Pancreas (tissue), 10 donors: ENCODE results near the gene FXYD1. TPM values are rescaled to one million over a fixed set of nuclear protein-coding genes. Genes with fewer than 3 reads are reported as not detected.

Experiments used
- ATAC-seq, 4 donors: fragments of 200-7000 bp; cut with Tn5 transposase; one replicate each; pipeline versions ENCODE4 v1.8.0 to v1.9.1; 2020; ENCODE audit warnings: mild to moderate bottlenecking in 4 of 4, moderate library complexity in 4 of 4
- DNase-seq, 6 donors: peaks; one replicate each; pipeline ENCODE4 v3.0.0-alpha.2; 2020
- FAIRE-seq: peaks from 2 replicates; lab custom pipeline; 2012; peaks lifted over from hg19 to GRCh38; lab: Jason Lieb, UNC
- H3K27ac ChIP-seq, 4 donors: fragments of 200-600 bp; sonication (generic); 1 replicate in 3 of 4; 2 replicates in 1 of 4; pipeline versions ENCODE4 v1.5.0 to v1.8.0; 2020
- H3K27me3 ChIP-seq, 4 donors: fragments of 200-600 bp; one replicate each; pipeline ENCODE4 v1.8.0; 2021
- H3K36me3 ChIP-seq, 3 donors: fragments of 200-600 bp; sonication (generic) in 1 of 3; one replicate each; pipeline versions ENCODE4 v1.5.0 to v1.8.0; 2020 to 2021
- H3K4me1 ChIP-seq, 3 donors: fragments of 200-600 bp; one replicate each; pipeline ENCODE4 v1.8.0; 2021
- H3K4me3 ChIP-seq, 4 donors: fragments of 200-600 bp; sonication (generic) in 2 of 4; one replicate each; pipeline versions ENCODE4 v1.5.0 to v1.8.0; 2020 to 2021
- H3K9me3 ChIP-seq, 4 donors: fragments of 200-600 bp; one replicate each; pipeline ENCODE4 v1.8.0; 2021
- CTCF ChIP-seq, 4 donors: fragments of 200-600 bp; sonication (generic) in 3 of 4; IDR thresholded peaks; one replicate each; pipeline versions ENCODE4 v1.5.0 to v1.8.0; 2021; ENCODE audit warnings: antibody characterized with exemption in 4 of 4
- WGBS, 2 donors: extraction: QIAGEN DNeasy Blood & Tissue Kit; methylation state at CpG; one replicate each; pipeline ENCODE4 v1.1.7; 2013; 5-methylcytosine and 5-hydroxymethylcytosine counted together
- intact Hi-C, 3 donors: fragments of 100-400 bp; cut with DNase I; formaldehyde crosslinking; loops; one replicate each; pipeline versions ENCODE4 v1.11.1 to v1.14.2; 2022
- polyA plus RNA-seq, 2 donors: library from polyadenylated mRNA; stranded (reverse); fragments of 200-250 nt; gene quantifications; one replicate each; pipeline ENCODE4 v1.2.3, GENCODE V29; 2013
- total RNA-seq, 6 donors: library from RNA; stranded (reverse); fragmentation: NEBNext Ultra II Directional in 4 of 6; extraction: Animal tissue kit (Norgen Biotek cat#: 25700) in 4 of 6; gene quantifications; one replicate each; pipeline versions ENCODE4 v1.2.1 to v1.2.4, GENCODE V29; 2021 to 2023
- donor health status: healthy with polysubstance abuse.
- donor health status: DM: no; HTN: no; CAD: no; lungs with moderate emphysema.
- donor health status: DM: no; HTN: no; CAD: no.
- donor health status: control.
- donor health status: control.
- donor health status: Bipolar disorder and iron deficiency.
- donor health status: DM: yes; HTN: yes; CAD: no.
- donor health status: DM: no; HTN: no; CAD: no.
- donor health status: DM: no; HTN: no; CAD: no.
- donor health status: DM: yes; HTN: yes; CAD: no.

Gene FXYD1
- total and polyA plus RNA-seq, 8 donors, result 2.8 to 16.1 (median 6.0) TPM

DNA sequence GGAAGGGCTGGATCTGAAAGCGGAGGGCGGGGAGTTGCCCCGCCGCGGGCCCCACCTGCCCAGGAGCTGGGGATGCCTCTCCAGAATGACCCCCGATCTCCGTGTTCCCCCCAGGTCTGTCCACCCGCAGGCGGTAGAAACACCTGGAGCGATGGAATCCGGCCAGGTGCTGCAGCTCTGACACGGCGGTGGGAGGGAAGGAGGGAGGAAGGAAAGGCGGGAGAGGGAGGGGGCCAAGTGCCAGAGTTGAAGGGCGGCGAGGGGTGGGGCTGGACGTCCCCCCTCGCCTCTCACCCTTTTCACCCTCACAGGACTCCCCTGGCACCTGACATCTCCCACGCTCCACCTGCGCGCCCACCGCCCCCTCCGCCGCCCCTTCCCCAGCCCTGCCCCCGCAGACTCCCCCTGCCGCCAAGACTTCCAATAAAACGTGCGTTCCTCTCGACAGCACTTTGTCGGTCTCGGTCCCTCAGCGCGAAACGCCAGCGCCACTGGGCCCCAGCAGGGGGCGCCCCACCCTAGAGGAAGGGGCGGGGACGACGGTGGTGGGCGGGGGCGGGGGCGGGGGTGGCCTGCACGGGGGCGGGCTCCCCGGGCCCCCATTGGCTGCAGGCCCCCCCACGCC lies 4.1 kb downstream of the FXYD1 start:
- DNase-seq (peak; percentile 78 to 91 (median 86)), FAIRE-seq (no peak), ATAC-seq (peak; percentile 42 to 52 (median 50))
- intact Hi-C loops, result no loop called here
- Histone ChIP-seq H3K4me1 (peaks cover 0 to 11% (median 2%) of the 10 kb centered on the region in 3 donors), H3K9me3 (no peaks in the 10 kb centered on the region), H3K27ac (peak overlapping the region in 3 of 4 donors; percentile 19 to 58 (median 53)), H3K27me3 (no peaks in the 10 kb centered on the region), H3K4me3 (peak overlapping the region; percentile 0 to 45 (median 27)), H3K36me3 (no peaks in the 10 kb centered on the region)
- WGBS, 2 donors, result 3 to 4% methylated on average over 30 to 44 of the region's 46 CpGs
- TF ChIP-seq CTCF (IDR thresholded peaks at IDR 0.05), result peak; percentile 30 to 62 (median 44)

DNA sequence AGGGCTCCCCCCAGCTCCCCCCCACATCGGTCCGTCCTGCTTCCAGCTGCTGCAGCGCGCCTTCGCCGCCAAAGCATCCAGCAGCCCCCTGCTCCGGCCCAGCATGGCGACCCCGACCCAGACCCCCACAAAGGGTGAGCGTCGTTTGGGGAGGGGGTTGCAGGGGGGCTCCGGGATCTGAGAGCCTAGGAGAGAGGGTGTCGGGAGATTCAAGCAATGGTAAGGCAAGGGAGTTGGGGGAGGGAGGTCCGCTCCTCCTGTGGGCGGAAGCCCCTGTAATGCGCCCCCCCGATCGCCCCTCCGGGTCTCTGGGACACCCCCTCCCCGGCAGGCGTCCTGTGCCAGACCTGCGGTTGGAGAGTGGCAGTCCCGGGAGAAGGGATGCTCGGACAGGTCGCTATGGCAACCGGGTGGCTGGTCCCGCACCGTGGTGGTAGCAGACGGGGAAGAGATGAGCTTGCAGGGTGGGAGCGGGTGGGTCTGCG lies 4.6 kb downstream of the FXYD1 start, which contains the start of gene FXYD7:
Gene FXYD7, plus strand, starts transcription at position 25 of the 485 bp plus-strand sequence. Its CDS starts 79 bp downstream, at position 104.
- FAIRE-seq (no peak), DNase-seq (peak in 4 of 6 donors; percentile 32 to 84 (median 58))
- H3K27ac ChIP-seq, result peak within 1 kb of the TSS in 3 of 4 donors; percentile 19 to 58 (median 53)

DNA sequence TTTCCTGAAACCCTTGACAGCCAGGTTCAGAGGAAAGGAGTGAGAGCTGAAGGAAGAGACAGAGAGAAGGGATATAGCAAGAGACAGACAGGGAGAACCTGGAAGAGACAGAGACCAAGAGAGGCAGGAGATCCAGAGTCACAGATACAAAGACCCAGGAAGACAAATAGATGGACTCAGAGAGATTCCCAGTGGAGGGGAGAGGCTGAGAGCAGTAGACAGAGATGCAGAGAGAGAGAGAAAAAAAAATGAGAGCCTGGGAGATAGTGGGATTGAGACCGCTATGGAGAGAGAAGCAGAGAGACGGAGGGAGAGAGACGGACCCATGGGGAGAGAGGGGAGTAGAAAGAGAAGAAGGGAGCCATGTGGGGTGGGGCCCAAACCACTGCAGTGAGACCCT lies 5.2 kb downstream of the FXYD1 start:
- no peak for DNase-seq
- WGBS, 2 donors, result 21% methylated on average over 3 of the region's 3 CpGs
- Histone ChIP-seq H3K27me3 (no peaks in the 10 kb centered on the region), H3K36me3 (no peaks in the 10 kb centered on the region), H3K9me3 (no peaks in the 10 kb centered on the region), H3K4me1 (peaks cover 0 to 11% (median 0%) of the 10 kb centered on the region in 3 donors), H3K27ac (no peak overlapping the region), H3K4me3 (no peak overlapping the region)
- intact Hi-C loops, result no loop called here
- TF ChIP-seq CTCF (IDR thresholded peaks at IDR 0.05), result no peak
- no peak for FAIRE-seq
- ATAC-seq, result no peak

More for the DNA sequence above, 4.6 kb downstream of the FXYD1 start, which contains the start of gene FXYD7:
- ATAC-seq, result no peak
- no peaks in the 10 kb centered on the region for H3K9me3 ChIP-seq
- intact Hi-C loops, result no loop called here
- peak in 2 of 4 donors; percentile 11 to 14 for TF ChIP-seq CTCF (IDR thresholded peaks at IDR 0.05)
- no peaks in the 10 kb centered on the region for H3K27me3 ChIP-seq
- 6% methylated on average over 25 to 31 of the region's 31 CpGs for WGBS, 2 donors
- H3K4me1 ChIP-seq, result peaks cover 0 to 11% (median 0%) of the 10 kb centered on the region in 3 donors
- H3K36me3 ChIP-seq, result no peaks in the 10 kb centered on the region
- peak within 1 kb of the TSS; percentile 0 to 45 (median 27) for H3K4me3 ChIP-seq

DNA sequence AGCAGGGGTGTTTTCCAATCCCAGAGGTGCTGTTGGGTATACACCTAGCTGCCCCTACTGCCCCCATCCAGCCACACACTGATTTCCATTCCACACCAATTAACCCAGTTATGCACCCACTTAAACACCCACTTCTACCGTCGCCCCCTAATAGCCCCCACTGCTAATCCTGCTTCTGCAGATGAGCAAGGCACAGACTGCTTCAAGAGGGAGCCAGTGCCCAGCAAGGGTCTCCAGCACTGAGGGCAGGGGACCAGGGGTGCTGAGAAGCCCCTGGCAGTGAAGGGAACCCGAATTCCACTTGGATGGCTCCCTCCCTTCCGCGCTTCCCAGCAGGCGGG lies 5.6 kb downstream of the FXYD1 start:
- H3K4me3 ChIP-seq, result no peak overlapping the region
- 15 to 21% methylated on average over 6 of the region's 6 CpGs for WGBS, 2 donors
- DNase-seq (no peak), FAIRE-seq (no peak), ATAC-seq (no peak)
- H3K4me1 ChIP-seq, result peaks cover 0 to 11% (median 0%) of the 10 kb centered on the region in 3 donors
- H3K27ac ChIP-seq, result no peak overlapping the region
- intact Hi-C loops, result no loop called here
- H3K9me3 ChIP-seq, result no peaks in the 10 kb centered on the region
- no peak for TF ChIP-seq CTCF (IDR thresholded peaks at IDR 0.05)
- H3K27me3 ChIP-seq, result no peaks in the 10 kb centered on the region
- no peaks in the 10 kb centered on the region for H3K36me3 ChIP-seq
